K562 (cell line): ENCODE data around the gene RBMX. TPM values are rescaled to one million over a fixed set of nuclear protein-coding genes. Genes with fewer than 3 reads are reported as not detected.

ENCODE experiments used
- ARID4B ChIP-seq: sonication (generic); formaldehyde crosslinking; IDR thresholded peaks from 2 replicates; pipeline ENCODE4 v1.8.0; 2022; ENCODE audit warnings: mild to moderate bottlenecking, missing genetic modification reagents
- ASH1L ChIP-seq: fragments of 450-650 bp; IDR thresholded peaks from 2 replicates; pipeline ENCODE4 v1.6.1; 2018; ENCODE audit warnings: borderline replicate concordance, mild to moderate bottlenecking, low read depth; ENCODE audit not compliant: partially characterized antibody
- CHD2 ChIP-seq: IDR thresholded peaks from 2 replicates; pipeline ENCODE4 v1.6.1; 2011; ENCODE audit warnings: low read depth, low read length
- E2F3 ChIP-seq: fragments of 250-450 bp; sonication (Bioruptor Pico); IDR thresholded peaks from 2 replicates; pipeline ENCODE4 v1.4.0; 2020; ENCODE audit warnings: mild to moderate bottlenecking
- FOXJ3 ChIP-seq: sonication (generic); formaldehyde crosslinking; IDR thresholded peaks from 2 replicates; pipeline ENCODE4 v1.4.0; 2020; ENCODE audit warnings: mild to moderate bottlenecking, missing genetic modification reagents
- GABPA ChIP-seq: fragments of 200-800 bp; sonication (Bioruptor generic); conservative IDR thresholded peaks from 2 replicates; pipeline ENCODE4 v1.6.1; 2016; ENCODE audit warnings: low read depth, missing genetic modification characterization, missing compliant biosample characterization
- HMG20B ChIP-seq: fragments of 250-450 bp; sonication (Bioruptor Pico); IDR thresholded peaks from 2 replicates; pipeline ENCODE4 v1.5.0; 2021; ENCODE audit warnings: mild to moderate bottlenecking
- MAFK ChIP-seq: IDR thresholded peaks from 2 replicates; pipeline ENCODE4 v1.6.1; 2011; ENCODE audit warnings: low read length, improper control_type of control experiment
- MXD1 ChIP-seq: fragments of 250-450 bp; sonication (Bioruptor Pico); IDR thresholded peaks from 2 replicates; pipeline ENCODE4 v1.8.0; 2021; ENCODE audit warnings: borderline replicate concordance, mild to moderate bottlenecking, moderate library complexity; ENCODE audit not compliant: poor library complexity, severe bottlenecking
- NEUROD1 ChIP-seq: fragments of 150-350 bp; IDR thresholded peaks from 2 replicates; pipeline ENCODE4 v1.6.1; 2014; ENCODE audit warnings: borderline replicate concordance, low read length, low read depth; ENCODE audit not compliant: partially characterized antibody
- NKRF ChIP-seq: fragments of 450-650 bp; IDR thresholded peaks from 2 replicates; pipeline ENCODE4 v1.6.1; 2016; ENCODE audit warnings: borderline replicate concordance
- RNF2 ChIP-seq: sonication (generic); IDR thresholded peaks from 2 replicates; pipeline ENCODE4 v1.6.1; 2016
- SMAD4 ChIP-seq: fragments of 250-450 bp; sonication (Bioruptor Pico); conservative IDR thresholded peaks from 2 replicates; pipeline ENCODE4 v1.8.0; 2021; ENCODE audit warnings: inconsistent platforms, mild to moderate bottlenecking, moderate library complexity
- TGIF2 ChIP-seq: sonication (generic); formaldehyde crosslinking; IDR thresholded peaks from 2 replicates; pipeline ENCODE4 v1.8.1; 2022; ENCODE audit warnings: mild to moderate bottlenecking, missing genetic modification reagents, moderate library complexity
- ZBTB1 ChIP-seq: sonication (generic); formaldehyde crosslinking; IDR thresholded peaks from 2 replicates; pipeline ENCODE4 v1.8.1; 2023; ENCODE audit warnings: missing genetic modification reagents, low read depth, mild to moderate bottlenecking, borderline replicate concordance
- ZC3H11A ChIP-seq: IDR thresholded peaks from 2 replicates; pipeline ENCODE4 v1.6.1; 2012; ENCODE audit warnings: low read depth, low read length, improper control_type of control experiment
- ZFPM2 ChIP-seq: fragments of 250-450 bp; sonication (Bioruptor Pico); IDR thresholded peaks from 2 replicates; pipeline ENCODE4 v1.5.1; 2022; ENCODE audit warnings: mild to moderate bottlenecking
- ZNF174 ChIP-seq: fragments of 250-450 bp; sonication (Bioruptor Pico); IDR thresholded peaks from 2 replicates; pipeline ENCODE4 v1.4.0; 2020; ENCODE audit warnings: mild to moderate bottlenecking
- ZNF263 ChIP-seq: sonication (generic); formaldehyde crosslinking; IDR thresholded peaks from 2 replicates; pipeline ENCODE4 v1.8.0; 2022; ENCODE audit warnings: mild to moderate bottlenecking, missing genetic modification reagents, borderline replicate concordance
- ZNF695 ChIP-seq: fragments of 450-650 bp; formaldehyde crosslinking; IDR thresholded peaks from 2 replicates; pipeline ENCODE4 v1.4.0; 2020; ENCODE audit warnings: mild to moderate bottlenecking, moderate library complexity
- polyA plus RNA-seq, 8 experiments: library from polyadenylated mRNA; depleted of rRNA in 4 of 8; stranded (reverse) in 5 of 8; unstranded in 3 of 8; fragments of >200 nt; fragmentation: Nextera tagmentation in 2 of 8; fragmentation: Illumina TruSeq in 1 of 8; extraction: Ambion mirVana in 2 of 8; extraction: Trizol in 1 of 8; gene quantifications; 2 replicates each; pipeline versions ENCODE4 v1.2.1 to v1.2.3, GENCODE V29; 2011 to 2014; ENCODE audit warnings: inconsistent platforms in 1 of 8, missing spikeins in 1 of 8
- total RNA-seq, 7 experiments: library from RNA; depleted of rRNA in 6 of 7; stranded (reverse); fragments of >200 nt in 6 of 7; fragmentation: Illumina TruSeq in 2 of 7; extraction: Trizol in 2 of 7; gene quantifications; 2 replicates each; pipeline versions ENCODE4 v1.2.1 to v1.2.3, GENCODE V29; 2011 to 2021; ENCODE audit warnings: low replicate concordance in 1 of 7
- TF ChIP-seq, protein P1 (sequence below): fragments of 450-650 bp; conservative IDR thresholded peaks from 2 replicates; pipeline ENCODE4 v1.6.1; 2016; ENCODE audit warnings: missing genetic modification characterization, low read depth, mild to moderate bottlenecking, control low read depth, missing compliant biosample characterization

RBMX gene
- total and polyA plus RNA-seq, 9 of the 15 experiments (the other 6 are each of a cell fraction or from before 2014, with no cell fraction given), result 405 to 671 (median 540) TPM

- TF ChIP-seq ZFPM2, result no peak
- no peak for TF ChIP-seq E2F3 (CRISPR knock-in tag)
- TF ChIP-seq ZBTB1 (CRISPR knock-in tag), result no peak
- TF ChIP-seq MXD1 (CRISPR knock-in tag), result no peak
- TF ChIP-seq MAFK, result no peak
- TF ChIP-seq TGIF2 (CRISPR knock-in tag), result no peak
- no peak for TF ChIP-seq ZNF263 (CRISPR knock-in tag)
- no peak for TF ChIP-seq GABPA (tag)
- no peak for TF ChIP-seq ZNF695 (CRISPR knock-in tag)
- no peak for TF ChIP-seq FOXJ3 (CRISPR knock-in tag)
- TF ChIP-seq NKRF, result peak; percentile 73; the same call in 1 of the 2 replicates
- TF ChIP-seq, protein P1, sequence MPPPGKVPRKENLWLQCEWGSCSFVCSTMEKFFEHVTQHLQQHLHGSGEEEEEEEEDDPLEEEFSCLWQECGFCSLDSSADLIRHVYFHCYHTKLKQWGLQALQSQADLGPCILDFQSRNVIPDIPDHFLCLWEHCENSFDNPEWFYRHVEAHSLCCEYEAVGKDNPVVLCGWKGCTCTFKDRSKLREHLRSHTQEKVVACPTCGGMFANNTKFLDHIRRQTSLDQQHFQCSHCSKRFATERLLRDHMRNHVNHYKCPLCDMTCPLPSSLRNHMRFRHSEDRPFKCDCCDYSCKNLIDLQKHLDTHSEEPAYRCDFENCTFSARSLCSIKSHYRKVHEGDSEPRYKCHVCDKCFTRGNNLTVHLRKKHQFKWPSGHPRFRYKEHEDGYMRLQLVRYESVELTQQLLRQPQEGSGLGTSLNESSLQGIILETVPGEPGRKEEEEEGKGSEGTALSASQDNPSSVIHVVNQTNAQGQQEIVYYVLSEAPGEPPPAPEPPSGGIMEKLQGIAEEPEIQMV (tag), result no peak
- TF ChIP-seq ASH1L, result no peak
- TF ChIP-seq RNF2, result no peak
- TF ChIP-seq CHD2, result no peak
- TF ChIP-seq NEUROD1, result no peak
- TF ChIP-seq ZC3H11A, result no peak
- TF ChIP-seq ARID4B (CRISPR knock-in tag), result peak; percentile 48; the same call in 1 of the 2 replicates
- 0 out of 2 replicates have a peak, but pooled peaks have one; percentile 13 for TF ChIP-seq SMAD4 (CRISPR knock-in tag)
- TF ChIP-seq ZNF174 (CRISPR knock-in tag), result no peak
- no peak for TF ChIP-seq HMG20B (CRISPR knock-in tag)
Observed at GRCh38 chrX:136909119-136909705, 28.7 kb upstream of the RBMX start (continued).
